Breast epithelium (tissue), 4 donors: ENCODE results near the gene NFIX. TPM values are rescaled to one million over a fixed set of nuclear protein-coding genes. Genes with fewer than 3 reads are reported as not detected.

Experiments
- DNase-seq, 2 donors: peaks; one replicate each; pipeline ENCODE4 v3.0.0-alpha.2; 2019; ENCODE audit warnings: low spot score in 2 of 2
- H3K27ac ChIP-seq, 2 donors: fragments of 200-600 bp; sonication (generic) in 1 of 2; one replicate each; pipeline ENCODE4 v1.5.1; 2016 to 2019; ENCODE audit warnings: mild to moderate bottlenecking in 1 of 2
- H3K27me3 ChIP-seq, 2 donors: fragments of 200-600 bp; sonication (generic) in 1 of 2; one replicate each; pipeline versions ENCODE4 v1.5.1 to v1.6.0; 2017 to 2019; ENCODE audit warnings: control low read depth in 1 of 2, mild to moderate bottlenecking in 1 of 2
- H3K36me3 ChIP-seq: fragments of 200-600 bp; one replicate; pipeline ENCODE4 v1.5.1; 2019
- H3K4me1 ChIP-seq, 2 donors: fragments of 200-600 bp; sonication (generic); one replicate each; pipeline ENCODE4 v1.5.1; 2016 to 2019; ENCODE audit warnings: control low read depth in 1 of 2
- H3K4me3 ChIP-seq, 3 donors: fragments of 200-600 bp; sonication (generic); 1 replicate in 2 of 3; 2 replicates in 1 of 3; pipeline ENCODE4 v1.5.1; 2016 to 2019; ENCODE audit warnings: mild to moderate bottlenecking in 3 of 3, moderate library complexity in 2 of 3
- H3K9me3 ChIP-seq, 2 donors: fragments of 200-600 bp; sonication (generic) in 1 of 2; one replicate each; pipeline ENCODE4 v1.5.1; 2016 to 2019; ENCODE audit warnings: control low read depth in 1 of 2
- CTCF ChIP-seq, 3 donors: fragments of 450-650 bp; IDR thresholded peaks; one replicate each; pipeline ENCODE4 v1.5.1; 2016 to 2017; ENCODE audit warnings: antibody characterized with exemption in 3 of 3, mild to moderate bottlenecking in 3 of 3, moderate library complexity in 3 of 3
- POLR2A ChIP-seq: fragments of 450-650 bp; IDR thresholded peaks from one replicate; pipeline ENCODE4 v1.6.1; 2016; ENCODE audit warnings: antibody characterized with exemption, mild to moderate bottlenecking, moderate library complexity
- POLR2AphosphoS5 ChIP-seq, 3 donors: sonication (generic); formaldehyde crosslinking; IDR thresholded peaks; one replicate each; pipeline ENCODE4 v1.6.1; 2017; ENCODE audit warnings: antibody characterized with exemption in 3 of 3
- intact Hi-C: fragments of 100-400 bp; cut with DNase I; formaldehyde crosslinking; loops from one replicate; pipeline ENCODE4 v1.15.1; 2023; ENCODE audit warnings: low total_unique reads
- total RNA-seq, 3 donors: library from RNA; depleted of rRNA; stranded (reverse); fragments of >200 nt; gene quantifications; one replicate each; pipeline ENCODE4 v1.1.0, GENCODE V29; 2016

Gene NFIX
- total RNA-seq, 3 donors from 2014 or later = 43.6 to 53.9 (median 52.8) TPM

- Histone ChIP-seq H3K9me3 (no peaks in the 10 kb centered on the region), H3K4me3 (no peak overlapping the region), H3K27me3 (no peaks in the 10 kb centered on the region), H3K27ac (no peak overlapping the region), H3K4me1 (peaks cover 8 to 16% of the 10 kb centered on the region in 2 donors), H3K36me3 (no peaks in the 10 kb centered on the region)
- intact Hi-C loops = no loop called here
- DNase-seq = no peak
- TF ChIP-seq POLR2AphosphoS5 (IDR thresholded peaks at IDR 0.05) (no peak), POLR2A (no peak), CTCF (IDR thresholded peaks at IDR 0.05) (no peak)
Observed at GRCh38 chr19:13122980-13123957, 128.0 kb downstream of the NFIX start.

- intact Hi-C loops = no loop called here
- no peaks in the 10 kb centered on the region for H3K4me1 ChIP-seq
- TF ChIP-seq POLR2A (no peak), POLR2AphosphoS5 (IDR thresholded peaks at IDR 0.05) (no peak), CTCF (IDR thresholded peaks at IDR 0.05) (no peak)
Observed at GRCh38 chr19:13127051-13127450, 131.8 kb downstream of the NFIX start.

GRCh38 chr19:13127811-13128575, 132.7 kb downstream of the NFIX start:
- DNase-seq = no peak
- no peaks in the 10 kb centered on the region for H3K4me1 ChIP-seq
- no peaks in the 10 kb centered on the region for H3K36me3 ChIP-seq
- no peak overlapping the region for H3K4me3 ChIP-seq
- H3K27ac ChIP-seq = peak overlapping the region; percentile 17 to 35
- no peaks in the 10 kb centered on the region for H3K27me3 ChIP-seq
- no peak for TF ChIP-seq POLR2AphosphoS5 (IDR thresholded peaks at IDR 0.05)
- H3K9me3 ChIP-seq = no peaks in the 10 kb centered on the region
- intact Hi-C loops = no loop called here

More at GRCh38 chr19:13127051-13127450, 131.8 kb downstream of the NFIX start:
- no peak overlapping the region for H3K4me3 ChIP-seq
- H3K27me3 ChIP-seq = no peaks in the 10 kb centered on the region
- no peaks in the 10 kb centered on the region for H3K36me3 ChIP-seq
- H3K27ac ChIP-seq = no peak overlapping the region
- no peaks in the 10 kb centered on the region for H3K9me3 ChIP-seq
- no peak for DNase-seq

GRCh38 chr19:13128583-13128982, 133.3 kb downstream of the NFIX start:
- intact Hi-C loops = no loop called here
- H3K36me3 ChIP-seq = no peaks in the 10 kb centered on the region
- H3K9me3 ChIP-seq = no peaks in the 10 kb centered on the region
- H3K4me1 ChIP-seq = no peaks in the 10 kb centered on the region
- H3K27ac ChIP-seq = peak overlapping the region; percentile 17 to 35
- no peak for DNase-seq
- H3K4me3 ChIP-seq = no peak overlapping the region
- TF ChIP-seq CTCF (IDR thresholded peaks at IDR 0.05) (no peak), POLR2A (no peak), POLR2AphosphoS5 (IDR thresholded peaks at IDR 0.05) (no peak)
- H3K27me3 ChIP-seq = no peaks in the 10 kb centered on the region

GRCh38 chr19:13129384-13129783, 134.1 kb downstream of the NFIX start:
- DNase-seq = no peak
- Histone ChIP-seq H3K27me3 (no peaks in the 10 kb centered on the region), H3K27ac (no peak overlapping the region), H3K36me3 (no peaks in the 10 kb centered on the region), H3K4me3 (no peak overlapping the region), H3K9me3 (no peaks in the 10 kb centered on the region), H3K4me1 (no peaks in the 10 kb centered on the region)
- TF ChIP-seq POLR2A (no peak), CTCF (IDR thresholded peaks at IDR 0.05) (no peak)
- intact Hi-C loops = no loop called here
